A673 (cell line): ENCODE measurements around the gene CTNNA1.

ENCODE experiments used
- CTCF ChIP-seq: fragments of 300-800, 200-600 bp; sonication (generic); conservative IDR thresholded peaks from 2 replicates; pipeline ENCODE4 v1.5.1; 2017; ENCODE audit warnings: low read depth, mild to moderate bottlenecking, antibody characterized with exemption, low read length, moderate library complexity, mixed read lengths
- EZH2 ChIP-seq: fragments of 200-600 bp; sonication (generic); IDR thresholded peaks from 2 replicates; pipeline ENCODE4 v1.6.1; 2017; ENCODE audit warnings: borderline replicate concordance, low read depth, mild to moderate bottlenecking, mixed read lengths, antibody characterized with exemption, low read length; ENCODE audit not compliant: poor library complexity, severe bottlenecking

- TF ChIP-seq CTCF = no peak
- TF ChIP-seq EZH2 = no peak
Observed at GRCh38 chr5:138752951-138753793, at the start of gene CTNNA1.
